Neural progenitor cell (in vitro differentiated cells): ENCODE measurements around the gene NFKB1. TPM values are rescaled to one million over a fixed set of nuclear protein-coding genes. Genes with fewer than 3 reads are reported as not detected.

ENCODE experiments used
- DNase-seq: peaks from one replicate; pipeline ENCODE4 v3.0.0-alpha.2; 2016; ENCODE audit warnings: low spot score
- H2AFZ ChIP-seq: fragments of 200-600 bp; sonication (generic); replicated peaks from 2 replicates; pipeline ENCODE4 v1.6.1; 2016; ENCODE audit warnings: antibody characterized with exemption
- H3F3A ChIP-seq: fragments of 200-600 bp; sonication (generic); 2 replicates; pipeline ENCODE4 v1.6.1; 2016; ENCODE audit warnings: antibody characterized with exemption, low read depth
- H3K27ac ChIP-seq: fragments of 200-600 bp; sonication (generic); 2 replicates; pipeline ENCODE4 v1.5.1; 2016; ENCODE audit warnings: mild to moderate bottlenecking
- H3K27me3 ChIP-seq: fragments of 200-600 bp; sonication (generic); 2 replicates; pipeline ENCODE4 v1.6.1; 2016; ENCODE audit warnings: mild to moderate bottlenecking, moderate library complexity
- H3K36me3 ChIP-seq: fragments of 200-600 bp; sonication (generic); 2 replicates; pipeline ENCODE4 v1.5.1; 2016
- H3K4me1 ChIP-seq: fragments of 200-600 bp; sonication (generic); 2 replicates; pipeline ENCODE4 v1.6.1; 2016; ENCODE audit warnings: mixed run types
- H3K4me2 ChIP-seq: fragments of 200-600 bp; sonication (generic); 2 replicates; pipeline ENCODE4 v1.6.1; 2016
- H3K4me3 ChIP-seq: fragments of 200-600 bp; sonication (generic); 2 replicates; pipeline ENCODE4 v1.5.1; 2016
- H3K79me2 ChIP-seq: fragments of 200-600 bp; sonication (generic); 2 replicates; pipeline ENCODE4 v1.6.1; 2016; ENCODE audit warnings: low read depth
- H3K9ac ChIP-seq: fragments of 200-600 bp; sonication (generic); 2 replicates; pipeline ENCODE4 v1.6.1; 2016
- H3K9me3 ChIP-seq: fragments of 200-600 bp; sonication (generic); 2 replicates; pipeline ENCODE4 v1.5.1; 2016; ENCODE audit warnings: low read depth
- H4K20me1 ChIP-seq: fragments of 200-600 bp; sonication (generic); 2 replicates; pipeline ENCODE4 v1.6.1; 2016; ENCODE audit warnings: low read depth
- H3K27ac Mint-ChIP-seq: 3 replicates; pipeline ENCODE4 v1.8.0; 2021; ENCODE audit warnings: mixed read lengths
- H3K27me3 Mint-ChIP-seq: 2 replicates; pipeline ENCODE4 v1.8.0; 2022; ENCODE audit warnings: low read depth, mild to moderate bottlenecking, inconsistent platforms, moderate library complexity, mixed read lengths; ENCODE audit not compliant: insufficient read depth
- H3K36me3 Mint-ChIP-seq: 3 replicates; pipeline ENCODE4 v1.8.0; 2021; ENCODE audit warnings: mixed read lengths
- H3K4me1 Mint-ChIP-seq: 3 replicates; pipeline ENCODE4 v1.8.0; 2021; ENCODE audit warnings: mixed read lengths
- H3K4me3 Mint-ChIP-seq: 3 replicates; pipeline ENCODE4 v1.8.0; 2021; ENCODE audit warnings: mild to moderate bottlenecking, moderate library complexity, mixed read lengths
- H3K9me3 Mint-ChIP-seq: 3 replicates; pipeline ENCODE4 v1.8.0; 2020; ENCODE audit warnings: mixed read lengths
- CTCF ChIP-seq: fragments of 200-600 bp; sonication (generic); IDR thresholded peaks from 2 replicates; pipeline ENCODE4 v1.5.1; 2017; ENCODE audit warnings: antibody characterized with exemption, mild to moderate bottlenecking
- EZH2 ChIP-seq: fragments of 200-600 bp; sonication (generic); IDR thresholded peaks from 2 replicates; pipeline ENCODE4 v1.6.1; 2017; ENCODE audit warnings: antibody characterized with exemption, mild to moderate bottlenecking, moderate library complexity
- EZH2phosphoT487 ChIP-seq: fragments of 200-600 bp; sonication (generic); IDR thresholded peaks from 2 replicates; pipeline ENCODE4 v1.6.1; 2017; ENCODE audit warnings: antibody characterized with exemption
- total RNA-seq: library from RNA; depleted of rRNA; stranded (reverse); fragments of >200 nt; gene quantifications from 2 replicates; pipeline ENCODE4 v1.2.3, GENCODE V29; 2015; ENCODE audit warnings: low replicate concordance

NFKB1 gene
- total RNA-seq, 1 donor from 2014 or later, result 14.1 TPM

- H3K4me1 Mint-ChIP-seq, result peaks cover 3% of the 10 kb centered on the region
- peaks cover 3% of the 10 kb centered on the region for H3K27me3 Mint-ChIP-seq
- no peak overlapping the region for H3K27ac Mint-ChIP-seq
- no peaks in the 10 kb centered on the region for H4K20me1 ChIP-seq
- peaks cover 4% of the 10 kb centered on the region for H3K36me3 Mint-ChIP-seq
- no peaks in the 10 kb centered on the region for H3K9me3 Mint-ChIP-seq
- no peaks in the 10 kb centered on the region for H3K9me3 ChIP-seq
- no peaks in the 10 kb centered on the region for H3K36me3 ChIP-seq
- H3K4me2 ChIP-seq, result no peak overlapping the region
- no peak overlapping the region for H3K4me3 ChIP-seq
- no peak overlapping the region for H3K27ac ChIP-seq
- no peaks in the 10 kb centered on the region for H3K79me2 ChIP-seq
- no peak for TF ChIP-seq CTCF
- TF ChIP-seq EZH2, result no peak
- no peak for TF ChIP-seq EZH2phosphoT487
- no peak overlapping the region for H3K4me3 Mint-ChIP-seq
- no peaks in the 10 kb centered on the region for H3K27me3 ChIP-seq
- H2AFZ ChIP-seq, result no peak overlapping the region
- no peak overlapping the region for H3K9ac ChIP-seq
- no peaks in the 10 kb centered on the region for H3K4me1 ChIP-seq
- no peaks in the 10 kb centered on the region for H3F3A ChIP-seq
- no peak for DNase-seq
Measured at GRCh38 chr4:102638621-102639020, 137.5 kb downstream of the NFKB1 start.

GRCh38 chr4:102639598-102639997, 138.4 kb downstream of the NFKB1 start:
- Mint-ChIP-seq H3K27ac (no peak overlapping the region), H3K27me3 (peaks cover 3% of the 10 kb centered on the region)
- no peaks in the 10 kb centered on the region for H3K9me3 ChIP-seq

GRCh38 chr4:102640669-102641068, 139.5 kb downstream of the NFKB1 start:
- H3K4me3 Mint-ChIP-seq, result no peak overlapping the region
- Histone ChIP-seq H3K79me2 (no peaks in the 10 kb centered on the region), H3F3A (no peaks in the 10 kb centered on the region), H3K4me1 (no peaks in the 10 kb centered on the region), H3K4me2 (no peak overlapping the region), H3K27ac (no peak overlapping the region), H2AFZ (no peak overlapping the region), H3K27me3 (no peaks in the 10 kb centered on the region), H3K9me3 (no peaks in the 10 kb centered on the region), H3K9ac (no peak overlapping the region), H3K36me3 (no peaks in the 10 kb centered on the region), H4K20me1 (no peaks in the 10 kb centered on the region), H3K4me3 (no peak overlapping the region)
- peaks cover 4% of the 10 kb centered on the region for H3K36me3 Mint-ChIP-seq
- no peak for TF ChIP-seq EZH2
- TF ChIP-seq EZH2phosphoT487, result no peak
- no peak for TF ChIP-seq CTCF
- H3K9me3 Mint-ChIP-seq, result no peaks in the 10 kb centered on the region
- H3K27me3 Mint-ChIP-seq, result peaks cover 3% of the 10 kb centered on the region
- H3K27ac Mint-ChIP-seq, result no peak overlapping the region
- no peak for DNase-seq
- peaks cover 3% of the 10 kb centered on the region for H3K4me1 Mint-ChIP-seq

More at GRCh38 chr4:102639598-102639997, 138.4 kb downstream of the NFKB1 start:
- H3K79me2 ChIP-seq, result no peaks in the 10 kb centered on the region
- H3K9ac ChIP-seq, result no peak overlapping the region
- Mint-ChIP-seq H3K4me1 (peaks cover 3% of the 10 kb centered on the region), H3K4me3 (no peak overlapping the region), H3K9me3 (no peaks in the 10 kb centered on the region), H3K36me3 (peaks cover 4% of the 10 kb centered on the region)
- H3K4me1 ChIP-seq, result no peaks in the 10 kb centered on the region
- no peaks in the 10 kb centered on the region for H3K27me3 ChIP-seq
- DNase-seq, result no peak
- H3K36me3 ChIP-seq, result no peaks in the 10 kb centered on the region
- TF ChIP-seq EZH2, result no peak
- no peak for TF ChIP-seq EZH2phosphoT487
- TF ChIP-seq CTCF, result no peak
- no peak overlapping the region for H3K4me2 ChIP-seq
- no peak overlapping the region for H3K27ac ChIP-seq
- no peak overlapping the region for H2AFZ ChIP-seq
- H4K20me1 ChIP-seq, result no peaks in the 10 kb centered on the region
- H3F3A ChIP-seq, result no peaks in the 10 kb centered on the region
- H3K4me3 ChIP-seq, result no peak overlapping the region

GRCh38 chr4:102641793-102642192, 140.6 kb downstream of the NFKB1 start:
- no peaks in the 10 kb centered on the region for H3K27me3 ChIP-seq
- H3K4me2 ChIP-seq, result no peak overlapping the region
- H4K20me1 ChIP-seq, result no peaks in the 10 kb centered on the region
- H3K27me3 Mint-ChIP-seq, result peaks cover 3% of the 10 kb centered on the region
- H3K36me3 Mint-ChIP-seq, result peaks cover 1% of the 10 kb centered on the region
- peaks cover 3% of the 10 kb centered on the region for H3K4me1 Mint-ChIP-seq
- TF ChIP-seq EZH2phosphoT487 (no peak), CTCF (no peak), EZH2 (no peak)
- H3K27ac Mint-ChIP-seq, result no peak overlapping the region
- H3K4me3 ChIP-seq, result no peak overlapping the region
- H2AFZ ChIP-seq, result no peak overlapping the region
- DNase-seq, result no peak
- no peaks in the 10 kb centered on the region for H3K4me1 ChIP-seq
- H3F3A ChIP-seq, result no peaks in the 10 kb centered on the region
- H3K4me3 Mint-ChIP-seq, result no peak overlapping the region
- no peaks in the 10 kb centered on the region for H3K36me3 ChIP-seq
- H3K27ac ChIP-seq, result no peak overlapping the region
- H3K9ac ChIP-seq, result no peak overlapping the region
- no peaks in the 10 kb centered on the region for H3K79me2 ChIP-seq
- H3K9me3 ChIP-seq, result no peaks in the 10 kb centered on the region
- no peaks in the 10 kb centered on the region for H3K9me3 Mint-ChIP-seq
